Astrocyte of the spinal cord (primary cell): ENCODE results near the gene MEGF10.

ENCODE experiments used
- DNase-seq: peaks from one replicate; pipeline ENCODE4 v3.0.0; 2011; ENCODE audit warnings: low read depth, low spot score
- H3K4me3 ChIP-seq: 2 replicates; pipeline ENCODE4 v1.5.1; 2011; ENCODE audit warnings: low read depth, mild to moderate bottlenecking, low read length, moderate library complexity
- in situ Hi-C: cut with HindIII; loops from 2 replicates; pipeline ENCODE4 v1.10.0; 2017; ENCODE audit warnings: low sequenced_read_pairs
- TF ChIP-seq, protein P1 (sequence below): IDR thresholded peaks from 2 replicates; pipeline ENCODE4 v1.5.1; 2012; ENCODE audit warnings: low read depth, mild to moderate bottlenecking, low read length, inconsistent platforms

MEGF10 gene

GRCh38 chr5:127472700-127473099 lies 182.1 kb downstream of the MEGF10 start:
- in situ Hi-C loops = no loop called here
- TF ChIP-seq, protein P1, sequence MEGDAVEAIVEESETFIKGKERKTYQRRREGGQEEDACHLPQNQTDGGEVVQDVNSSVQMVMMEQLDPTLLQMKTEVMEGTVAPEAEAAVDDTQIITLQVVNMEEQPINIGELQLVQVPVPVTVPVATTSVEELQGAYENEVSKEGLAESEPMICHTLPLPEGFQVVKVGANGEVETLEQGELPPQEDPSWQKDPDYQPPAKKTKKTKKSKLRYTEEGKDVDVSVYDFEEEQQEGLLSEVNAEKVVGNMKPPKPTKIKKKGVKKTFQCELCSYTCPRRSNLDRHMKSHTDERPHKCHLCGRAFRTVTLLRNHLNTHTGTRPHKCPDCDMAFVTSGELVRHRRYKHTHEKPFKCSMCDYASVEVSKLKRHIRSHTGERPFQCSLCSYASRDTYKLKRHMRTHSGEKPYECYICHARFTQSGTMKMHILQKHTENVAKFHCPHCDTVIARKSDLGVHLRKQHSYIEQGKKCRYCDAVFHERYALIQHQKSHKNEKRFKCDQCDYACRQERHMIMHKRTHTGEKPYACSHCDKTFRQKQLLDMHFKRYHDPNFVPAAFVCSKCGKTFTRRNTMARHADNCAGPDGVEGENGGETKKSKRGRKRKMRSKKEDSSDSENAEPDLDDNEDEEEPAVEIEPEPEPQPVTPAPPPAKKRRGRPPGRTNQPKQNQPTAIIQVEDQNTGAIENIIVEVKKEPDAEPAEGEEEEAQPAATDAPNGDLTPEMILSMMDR = no peak
- DNase-seq = no peak
- H3K4me3 ChIP-seq = no peak overlapping the region

GRCh38 chr5:127486471-127486870 lies 195.9 kb downstream of the MEGF10 start:
- in situ Hi-C loops = no loop called here
- H3K4me3 ChIP-seq = no peak overlapping the region
- TF ChIP-seq, protein P1 = no peak
- no peak for DNase-seq

DNA sequence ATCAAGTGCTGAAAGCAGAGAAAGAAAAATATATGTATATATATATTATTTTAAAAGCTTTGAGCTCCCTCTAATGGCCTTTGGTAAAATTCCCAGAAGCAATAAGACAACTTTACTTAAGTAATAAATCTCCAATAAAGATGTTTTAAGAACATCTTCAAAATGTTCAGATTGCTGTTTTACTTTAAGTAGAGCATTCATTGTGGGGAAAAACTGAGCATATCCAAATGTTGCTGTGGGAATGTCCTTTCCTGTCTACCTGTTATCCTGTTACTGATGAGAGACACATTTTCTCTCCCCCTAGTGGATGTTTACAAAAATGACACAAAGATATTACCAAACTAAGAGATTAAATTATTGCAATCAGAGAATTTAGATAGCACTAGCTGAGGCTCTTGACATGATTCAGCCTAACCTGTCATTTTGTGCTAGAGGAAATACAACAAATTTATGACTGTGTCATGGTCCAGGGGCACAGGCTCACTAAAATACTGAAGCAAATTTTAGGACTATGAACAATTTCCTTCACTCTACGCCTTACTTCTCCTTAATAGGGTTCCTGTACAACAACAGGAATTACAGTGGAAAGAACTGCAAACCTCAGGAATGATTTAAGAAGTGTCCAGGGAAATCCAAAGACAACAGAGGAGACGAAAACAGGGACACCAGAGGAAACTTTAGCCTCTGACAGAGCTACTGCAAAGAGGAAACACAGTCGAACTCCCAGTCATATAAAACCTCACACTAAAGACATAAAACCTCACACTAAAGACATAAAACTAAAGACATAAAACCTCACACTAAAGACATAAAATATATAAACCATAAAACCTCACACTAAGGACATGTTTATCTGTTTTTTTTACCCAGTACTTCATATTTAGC lies 202.5 kb downstream of the MEGF10 start:
- DNase-seq = peak; percentile 84
- TF ChIP-seq, protein P1 = peak; percentile 63
- in situ Hi-C loops = no loop called here
- no peak overlapping the region for H3K4me3 ChIP-seq

DNA sequence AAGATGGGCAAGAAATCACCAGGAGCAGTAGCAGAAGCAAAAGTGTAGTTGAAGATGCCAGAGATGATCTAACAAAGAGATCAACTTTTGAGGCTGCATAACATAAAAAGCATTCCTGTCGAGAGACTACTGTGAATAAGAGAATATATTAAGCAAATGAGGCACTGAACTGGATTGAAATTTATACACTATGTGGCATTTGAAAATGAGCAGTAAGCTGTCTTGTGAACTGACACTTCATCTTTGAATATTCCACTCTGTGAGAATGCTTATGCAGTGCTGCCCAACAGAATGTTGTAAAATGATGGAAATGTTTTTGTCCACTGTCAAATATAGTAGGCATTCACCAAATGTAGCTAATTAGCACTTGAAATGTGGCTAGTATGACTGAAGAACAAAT lies 208.0 kb downstream of the MEGF10 start:
- DNase-seq = no peak
- H3K4me3 ChIP-seq = no peak overlapping the region
- TF ChIP-seq, protein P1 = no peak
- in situ Hi-C loops = no loop called here

GRCh38 chr5:127505905-127506304 lies 215.3 kb downstream of the MEGF10 start:
- in situ Hi-C loops = no loop called here
- no peak for DNase-seq
- TF ChIP-seq, protein P1 = no peak
- no peak overlapping the region for H3K4me3 ChIP-seq

- in situ Hi-C loops = no loop called here
Measured at GRCh38 chr5:127506616-127507015, 216.0 kb downstream of the MEGF10 start.

More at GRCh38 chr5:127506616-127507015, 216.0 kb downstream of the MEGF10 start:
- TF ChIP-seq, protein P1 = no peak
- H3K4me3 ChIP-seq = no peak overlapping the region
- no peak for DNase-seq
